GM12878 (cell line): ENCODE results near the gene CYP24A1.

Source experiments
- EP300 ChIP-seq, 2 experiments: fragments of 150-350 bp in 1 of 2; IDR thresholded peaks; 2 replicates each; pipeline ENCODE4 v1.6.1; 2011 to 2012; ENCODE audit warnings: low read depth in 2 of 2, low read length in 2 of 2, borderline replicate concordance in 1 of 2, improper control_type of control experiment in 1 of 2, inconsistent platforms in 1 of 2; ENCODE audit not compliant: control insufficient read depth in 1 of 2
- FOS ChIP-seq: IDR thresholded peaks from 3 replicates; pipeline ENCODE4 v1.6.1; 2011; ENCODE audit warnings: borderline replicate concordance; ENCODE audit not compliant: insufficient read length; ENCODE audit errors: extremely low read depth
- FOXM1 ChIP-seq: IDR thresholded peaks from 2 replicates; pipeline ENCODE4 v1.6.1; 2012; ENCODE audit warnings: low read depth, mild to moderate bottlenecking, inconsistent platforms, low read length, moderate library complexity
- KDM1A ChIP-seq: fragments of 200-600 bp; sonication (generic); IDR thresholded peaks from 2 replicates; pipeline ENCODE4 v1.6.1; 2016; ENCODE audit warnings: borderline replicate concordance
- LARP7 ChIP-seq: fragments of 450-650 bp; IDR thresholded peaks from 2 replicates; pipeline ENCODE4 v1.6.1; 2017; ENCODE audit warnings: mild to moderate bottlenecking
- POLR2A ChIP-seq: IDR thresholded peaks from 2 replicates; pipeline ENCODE4 v1.6.1; 2011; ENCODE audit warnings: low read depth, mild to moderate bottlenecking, low read length
- POLR2AphosphoS5 ChIP-seq: IDR thresholded peaks from 2 replicates; pipeline ENCODE4 v1.6.1; 2011; ENCODE audit warnings: mild to moderate bottlenecking, low read length, inconsistent platforms
- SUZ12 ChIP-seq: fragments of 200-600 bp; sonication (generic); IDR thresholded peaks from one replicate; pipeline ENCODE4 v1.6.1; 2018; ENCODE audit warnings: antibody characterized with exemption, mild to moderate bottlenecking; ENCODE audit not compliant: unreplicated experiment
- TAF1 ChIP-seq: IDR thresholded peaks from 2 replicates; pipeline ENCODE4 v1.6.1; 2011; ENCODE audit warnings: mild to moderate bottlenecking, low read depth, low read length, borderline replicate concordance
- TF ChIP-seq, protein P1 (sequence below): fragments of 450-650 bp; IDR thresholded peaks from 2 replicates; pipeline ENCODE4 v1.6.1; 2016; ENCODE audit warnings: mild to moderate bottlenecking, moderate library complexity, borderline replicate concordance
- TF ChIP-seq, protein P2 (sequence below), 3 experiments: IDR thresholded peaks in 2 of 3; conservative IDR thresholded peaks in 1 of 3; 2 replicates each; pipeline ENCODE4 v1.5.1; 2011; ENCODE audit warnings: low read depth in 3 of 3, low read length in 3 of 3, mild to moderate bottlenecking in 3 of 3, control low read depth in 2 of 3, moderate library complexity in 2 of 3, inconsistent platforms in 1 of 3, mixed read lengths in 1 of 3; ENCODE audit not compliant: control insufficient read depth in 2 of 3, insufficient read depth in 1 of 3; ENCODE audit errors: extremely low read depth in 1 of 3
- TF ChIP-seq, protein P3 (sequence below): fragments of 450-650 bp; IDR thresholded peaks from 2 replicates; pipeline ENCODE4 v1.6.1; 2017; ENCODE audit warnings: antibody characterized with exemption, mild to moderate bottlenecking, moderate library complexity
- TF ChIP-seq, protein P4 (sequence below): IDR thresholded peaks from 2 replicates; pipeline ENCODE4 v1.6.1; 2011; ENCODE audit warnings: low read depth, mild to moderate bottlenecking, low read length, moderate library complexity, borderline replicate concordance; ENCODE audit errors: extremely low read depth
- TF ChIP-seq, protein P5 (sequence below): IDR thresholded peaks from 2 replicates; pipeline ENCODE4 v1.6.1; 2012; ENCODE audit warnings: low read depth, low read length, improper control_type of control experiment

DNA sequence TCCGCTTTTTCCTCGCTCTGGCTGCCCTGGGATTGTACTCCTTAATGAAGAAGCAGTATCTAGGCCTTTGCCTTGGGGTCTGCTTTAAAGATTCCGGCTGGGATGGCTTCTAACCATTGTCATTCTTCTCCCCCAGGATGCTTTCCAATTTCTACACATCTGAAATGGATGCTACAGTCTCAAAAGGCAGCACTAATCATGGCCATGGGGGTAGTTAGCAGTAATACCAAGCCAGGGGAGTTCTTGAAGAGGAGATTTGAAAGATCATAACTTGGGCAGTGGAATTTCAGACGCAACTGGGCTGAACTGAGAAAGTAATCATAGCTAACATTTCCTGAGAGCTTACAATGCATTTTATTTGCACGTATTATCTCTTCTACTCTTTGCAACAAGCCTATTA lies 30.7 kb upstream of the CYP24A1 start:
- TF ChIP-seq TAF1 (no peak), FOXM1 (no peak), EP300 (IDR thresholded peaks at IDR 0.05; ENCODE audit: borderline replicate concordance in 1 of 2, control insufficient read depth in 1 of 2, low read depth in 2 of 2, low read length in 2 of 2) (no peak), KDM1A (no peak), SUZ12 (no peak), POLR2A (no peak), POLR2AphosphoS5 (no peak), LARP7 (no peak), FOS (no peak)
- TF ChIP-seq, protein P1, sequence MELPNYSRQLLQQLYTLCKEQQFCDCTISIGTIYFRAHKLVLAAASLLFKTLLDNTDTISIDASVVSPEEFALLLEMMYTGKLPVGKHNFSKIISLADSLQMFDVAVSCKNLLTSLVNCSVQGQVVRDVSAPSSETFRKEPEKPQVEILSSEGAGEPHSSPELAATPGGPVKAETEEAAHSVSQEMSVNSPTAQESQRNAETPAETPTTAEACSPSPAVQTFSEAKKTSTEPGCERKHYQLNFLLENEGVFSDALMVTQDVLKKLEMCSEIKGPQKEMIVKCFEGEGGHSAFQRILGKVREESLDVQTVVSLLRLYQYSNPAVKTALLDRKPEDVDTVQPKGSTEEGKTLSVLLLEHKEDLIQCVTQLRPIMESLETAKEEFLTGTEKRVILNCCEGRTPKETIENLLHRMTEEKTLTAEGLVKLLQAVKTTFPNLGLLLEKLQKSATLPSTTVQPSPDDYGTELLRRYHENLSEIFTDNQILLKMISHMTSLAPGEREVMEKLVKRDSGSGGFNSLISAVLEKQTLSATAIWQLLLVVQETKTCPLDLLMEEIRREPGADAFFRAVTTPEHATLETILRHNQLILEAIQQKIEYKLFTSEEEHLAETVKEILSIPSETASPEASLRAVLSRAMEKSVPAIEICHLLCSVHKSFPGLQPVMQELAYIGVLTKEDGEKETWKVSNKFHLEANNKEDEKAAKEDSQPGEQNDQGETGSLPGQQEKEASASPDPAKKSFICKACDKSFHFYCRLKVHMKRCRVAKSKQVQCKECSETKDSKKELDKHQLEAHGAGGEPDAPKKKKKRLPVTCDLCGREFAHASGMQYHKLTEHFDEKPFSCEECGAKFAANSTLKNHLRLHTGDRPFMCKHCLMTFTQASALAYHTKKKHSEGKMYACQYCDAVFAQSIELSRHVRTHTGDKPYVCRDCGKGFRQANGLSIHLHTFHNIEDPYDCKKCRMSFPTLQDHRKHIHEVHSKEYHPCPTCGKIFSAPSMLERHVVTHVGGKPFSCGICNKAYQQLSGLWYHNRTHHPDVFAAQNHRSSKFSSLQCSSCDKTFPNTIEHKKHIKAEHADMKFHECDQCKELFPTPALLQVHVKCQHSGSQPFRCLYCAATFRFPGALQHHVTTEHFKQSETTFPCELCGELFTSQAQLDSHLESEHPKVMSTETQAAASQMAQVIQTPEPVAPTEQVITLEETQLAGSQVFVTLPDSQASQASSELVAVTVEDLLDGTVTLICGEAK: no peak
- TF ChIP-seq, protein P2, sequence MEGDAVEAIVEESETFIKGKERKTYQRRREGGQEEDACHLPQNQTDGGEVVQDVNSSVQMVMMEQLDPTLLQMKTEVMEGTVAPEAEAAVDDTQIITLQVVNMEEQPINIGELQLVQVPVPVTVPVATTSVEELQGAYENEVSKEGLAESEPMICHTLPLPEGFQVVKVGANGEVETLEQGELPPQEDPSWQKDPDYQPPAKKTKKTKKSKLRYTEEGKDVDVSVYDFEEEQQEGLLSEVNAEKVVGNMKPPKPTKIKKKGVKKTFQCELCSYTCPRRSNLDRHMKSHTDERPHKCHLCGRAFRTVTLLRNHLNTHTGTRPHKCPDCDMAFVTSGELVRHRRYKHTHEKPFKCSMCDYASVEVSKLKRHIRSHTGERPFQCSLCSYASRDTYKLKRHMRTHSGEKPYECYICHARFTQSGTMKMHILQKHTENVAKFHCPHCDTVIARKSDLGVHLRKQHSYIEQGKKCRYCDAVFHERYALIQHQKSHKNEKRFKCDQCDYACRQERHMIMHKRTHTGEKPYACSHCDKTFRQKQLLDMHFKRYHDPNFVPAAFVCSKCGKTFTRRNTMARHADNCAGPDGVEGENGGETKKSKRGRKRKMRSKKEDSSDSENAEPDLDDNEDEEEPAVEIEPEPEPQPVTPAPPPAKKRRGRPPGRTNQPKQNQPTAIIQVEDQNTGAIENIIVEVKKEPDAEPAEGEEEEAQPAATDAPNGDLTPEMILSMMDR (IDR thresholded peaks at IDR 0.05 in 2 of 3, conservative IDR thresholded peaks at IDR 0.05 in 1 of 3; ENCODE audit: control insufficient read depth in 2 of 3, extremely low read depth in 1 of 3, insufficient read depth in 1 of 3, low read depth in 3 of 3, low read length in 3 of 3): no peak
- TF ChIP-seq, protein P3, sequence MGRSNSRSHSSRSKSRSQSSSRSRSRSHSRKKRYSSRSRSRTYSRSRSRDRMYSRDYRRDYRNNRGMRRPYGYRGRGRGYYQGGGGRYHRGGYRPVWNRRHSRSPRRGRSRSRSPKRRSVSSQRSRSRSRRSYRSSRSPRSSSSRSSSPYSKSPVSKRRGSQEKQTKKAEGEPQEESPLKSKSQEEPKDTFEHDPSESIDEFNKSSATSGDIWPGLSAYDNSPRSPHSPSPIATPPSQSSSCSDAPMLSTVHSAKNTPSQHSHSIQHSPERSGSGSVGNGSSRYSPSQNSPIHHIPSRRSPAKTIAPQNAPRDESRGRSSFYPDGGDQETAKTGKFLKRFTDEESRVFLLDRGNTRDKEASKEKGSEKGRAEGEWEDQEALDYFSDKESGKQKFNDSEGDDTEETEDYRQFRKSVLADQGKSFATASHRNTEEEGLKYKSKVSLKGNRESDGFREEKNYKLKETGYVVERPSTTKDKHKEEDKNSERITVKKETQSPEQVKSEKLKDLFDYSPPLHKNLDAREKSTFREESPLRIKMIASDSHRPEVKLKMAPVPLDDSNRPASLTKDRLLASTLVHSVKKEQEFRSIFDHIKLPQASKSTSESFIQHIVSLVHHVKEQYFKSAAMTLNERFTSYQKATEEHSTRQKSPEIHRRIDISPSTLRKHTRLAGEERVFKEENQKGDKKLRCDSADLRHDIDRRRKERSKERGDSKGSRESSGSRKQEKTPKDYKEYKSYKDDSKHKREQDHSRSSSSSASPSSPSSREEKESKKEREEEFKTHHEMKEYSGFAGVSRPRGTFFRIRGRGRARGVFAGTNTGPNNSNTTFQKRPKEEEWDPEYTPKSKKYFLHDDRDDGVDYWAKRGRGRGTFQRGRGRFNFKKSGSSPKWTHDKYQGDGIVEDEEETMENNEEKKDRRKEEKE: no peak
- TF ChIP-seq, protein P4, sequence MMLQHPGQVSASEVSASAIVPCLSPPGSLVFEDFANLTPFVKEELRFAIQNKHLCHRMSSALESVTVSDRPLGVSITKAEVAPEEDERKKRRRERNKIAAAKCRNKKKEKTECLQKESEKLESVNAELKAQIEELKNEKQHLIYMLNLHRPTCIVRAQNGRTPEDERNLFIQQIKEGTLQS: no peak
- TF ChIP-seq, protein P5, sequence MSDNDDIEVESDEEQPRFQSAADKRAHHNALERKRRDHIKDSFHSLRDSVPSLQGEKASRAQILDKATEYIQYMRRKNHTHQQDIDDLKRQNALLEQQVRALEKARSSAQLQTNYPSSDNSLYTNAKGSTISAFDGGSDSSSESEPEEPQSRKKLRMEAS: no peak
